GM11168 (cell line): Measurements from ENCODE around the gene SLC7A9.
"Not testable (repeated sequence)": the region's sequence is repeated elsewhere in the genome, so short reads cannot be mapped to it uniquely, and the experiment has no call there.

Experiments used
- in situ Hi-C: fragments of 300-500 bp; cut with MboI; formaldehyde crosslinking; loops from one replicate; pipeline ENCODE4 v1.12.0; 2022; ENCODE audit warnings: low sequenced_read_pairs; ENCODE audit not compliant: unreplicated experiment

SLC7A9 gene

GRCh38 chr19:32866061-32866460 lies 3.5 kb downstream of the SLC7A9 start:
- in situ Hi-C loops = no loop called here

GRCh38 chr19:32865326-32865725 lies 4.2 kb downstream of the SLC7A9 start:
- in situ Hi-C loops = no loop called here

- in situ Hi-C loops = no loop called here
Observed at GRCh38 chr19:32864318-32865007, 5.1 kb downstream of the SLC7A9 start.

GRCh38 chr19:32863841-32864240 lies 5.7 kb downstream of the SLC7A9 start:
- in situ Hi-C loops = no loop called here

GRCh38 chr19:32863301-32863700 lies 6.3 kb downstream of the SLC7A9 start:
- in situ Hi-C loops = no loop called here

GRCh38 chr19:32862741-32863140 lies 6.8 kb downstream of the SLC7A9 start:
- in situ Hi-C loops = no loop called here

- in situ Hi-C loops = no loop called here
Observed at GRCh38 chr19:32862173-32862572, 7.4 kb downstream of the SLC7A9 start.

GRCh38 chr19:32861596-32861995 lies 8.0 kb downstream of the SLC7A9 start:
- in situ Hi-C loops = no loop called here

- in situ Hi-C loops = no loop called here
Observed at GRCh38 chr19:32859591-32859990, 10.0 kb downstream of the SLC7A9 start.

- in situ Hi-C loops = no loop called here
Observed at GRCh38 chr19:32858559-32858958, 11.0 kb downstream of the SLC7A9 start.

- in situ Hi-C loops = no loop called here
Observed at GRCh38 chr19:32858155-32858554, 11.4 kb downstream of the SLC7A9 start.

- in situ Hi-C loops = no loop called here
Observed at GRCh38 chr19:32857584-32857983, 12.0 kb downstream of the SLC7A9 start.

GRCh38 chr19:32856818-32857217 lies 12.7 kb downstream of the SLC7A9 start:
- in situ Hi-C loops = not testable (repeated sequence)

GRCh38 chr19:32852216-32852615 lies 17.4 kb downstream of the SLC7A9 start:
- in situ Hi-C loops = no loop called here

GRCh38 chr19:32848035-32848434 lies 21.5 kb downstream of the SLC7A9 start:
- in situ Hi-C loops = not testable (repeated sequence)

GRCh38 chr19:32843716-32844245 lies 25.8 kb downstream of the SLC7A9 start:
- in situ Hi-C loops = no loop called here

GRCh38 chr19:32842061-32842460 lies 27.5 kb downstream of the SLC7A9 start:
- in situ Hi-C loops = no loop called here

- in situ Hi-C loops = no loop called here
Observed at GRCh38 chr19:32837531-32837930, 32.0 kb downstream of the SLC7A9 start.

GRCh38 chr19:32833388-32833787 lies 36.2 kb downstream of the SLC7A9 start:
- in situ Hi-C loops = not testable (repeated sequence)

- in situ Hi-C loops = not testable (repeated sequence)
Observed at GRCh38 chr19:32832825-32833224, 36.7 kb downstream of the SLC7A9 start.

GRCh38 chr19:32832094-32832493 lies 37.5 kb downstream of the SLC7A9 start:
- in situ Hi-C loops = not testable (repeated sequence)

GRCh38 chr19:32831611-32832010 lies 38.0 kb downstream of the SLC7A9 start:
- in situ Hi-C loops = no loop called here
